MCF 10A (cell line): Measurements from ENCODE around the gene TLX2. TPM values are rescaled to one million over a fixed set of nuclear protein-coding genes. Genes with fewer than 3 reads are reported as not detected.
"Not testable (repeated sequence)": the region's sequence is repeated elsewhere in the genome, so short reads cannot be mapped to it uniquely, and the experiment has no call there.

Experiments
- Bru-seq: library from RNA; stranded (reverse); fragments of 400-500 nt; gene quantifications from one replicate; lab custom pipeline; 2021; lab: Mats Ljungman, UMichigan
- BruChase-seq, 2 experiments: library from RNA; stranded (reverse); fragments of 400-500 nt; gene quantifications; one replicate each; lab custom pipeline; 2021; lab: Mats Ljungman, UMichigan
- BruUV-seq: library from RNA; stranded (reverse); fragments of 400-500 nt; replicated peaks from 2 replicates; lab custom pipeline; 2021; lab: Mats Ljungman, UMichigan
- CTCF ChIA-PET: fragments of 300-600 bp; sonication (Branson Sonifier 250); formaldehyde crosslinking; extraction: SDS; loops from one replicate; lab custom pipeline; 2021; ENCODE audit warnings: antibody characterized with exemption, inconsistent platforms; lab: Yijun Ruan, JAX
- POLR2A ChIA-PET: fragments of 300-600, 350-650 bp; sonication (Branson Sonifier 250); formaldehyde crosslinking; extraction: SDS; loops from one replicate; lab custom pipeline; 2020; ENCODE audit warnings: antibody characterized with exemption, inconsistent platforms; lab: Yijun Ruan, JAX
- DNase-seq: peaks from one replicate; pipeline ENCODE4 v3.0.0-alpha.2; 2018; ENCODE audit not compliant: unreplicated experiment
- H3K27ac Mint-ChIP-seq: one replicate; pipeline ENCODE4 v1.8.0; 2022; ENCODE audit warnings: mild to moderate bottlenecking, low read depth, mixed read lengths; ENCODE audit not compliant: unreplicated experiment
- H3K27me3 Mint-ChIP-seq: one replicate; pipeline ENCODE4 v1.8.0; 2022; ENCODE audit warnings: mixed read lengths; ENCODE audit not compliant: insufficient read depth, unreplicated experiment
- H3K36me3 Mint-ChIP-seq: one replicate; pipeline ENCODE4 v1.8.0; 2022; ENCODE audit warnings: mild to moderate bottlenecking, moderate library complexity, mixed read lengths; ENCODE audit not compliant: insufficient read depth, unreplicated experiment
- H3K4me1 Mint-ChIP-seq: one replicate; pipeline ENCODE4 v1.8.0; 2022; ENCODE audit warnings: mixed read lengths; ENCODE audit not compliant: insufficient read depth, unreplicated experiment
- H3K4me3 Mint-ChIP-seq: one replicate; pipeline ENCODE4 v1.8.0; 2022; ENCODE audit warnings: mild to moderate bottlenecking, moderate library complexity, mixed read lengths; ENCODE audit not compliant: unreplicated experiment
- H3K9me3 Mint-ChIP-seq: one replicate; pipeline ENCODE4 v1.8.0; 2022; ENCODE audit warnings: mixed read lengths; ENCODE audit not compliant: unreplicated experiment
- CTCF ChIP-seq: fragments of 200-600 bp; IDR thresholded peaks from one replicate; pipeline ENCODE4 v1.8.0; 2022; ENCODE audit warnings: antibody characterized with exemption, mild to moderate bottlenecking; ENCODE audit not compliant: unreplicated experiment
- intact Hi-C: fragments of 100-400 bp; cut with micrococcal nuclease; formaldehyde crosslinking; loops from 2 replicates; pipeline ENCODE4 v1.14.1; 2022
- long read RNA-seq: library from polyadenylated mRNA; stranded (forward); transcript quantifications from one replicate; pipeline ENCODE4 v2.0.0, GENCODE V29; 2022
- total RNA-seq: library from RNA; stranded (reverse); gene quantifications from 2 replicates; pipeline ENCODE4 v1.2.3, GENCODE V29; 2022

Gene TLX2
- not detected in 2 replicates for total RNA-seq
- not detected for Bru-seq, nascent RNA
- BruChase-seq, experiment 1, labeled RNA remaining after a 6-hour chase: percentile 24 among the genes with signal in this experiment
- BruChase-seq, experiment 2, labeled RNA remaining after a 2-hour chase: not detected
- long read RNA-seq, partial matches to known transcripts: 0 of 1 reads
- long read RNA-seq, other reads (novel, unspliced or antisense): 1 of 1 reads

- CTCF ChIA-PET: interaction anchor here (0.5 kb wide), 1 partner anchor 166 kb away, joined by 3 read pairs; no protein-coding TSS in a partner anchor
- H3K4me3 Mint-ChIP-seq: no peak within 1 kb of the TSS
- POLR2A ChIA-PET: no interaction called here
- intact Hi-C loops: no loop called here
- H3K9me3 Mint-ChIP-seq: no peaks in the 10 kb centered on the region
- no TSS peak for BruUV-seq
- no peak within 1 kb of the TSS for H3K27ac Mint-ChIP-seq
- no peak for TF ChIP-seq CTCF
- DNase-seq: no peak
- H3K27me3 Mint-ChIP-seq: peaks cover 11% of the 10 kb centered on the region
- H3K36me3 Mint-ChIP-seq: no peaks in the 10 kb centered on the region
- H3K4me1 Mint-ChIP-seq: no peaks in the 10 kb centered on the region
Observed at GRCh38 chr2:74514368-74515270, at the start of gene TLX2. Gene TLX2, plus strand, starts transcription at chr2:74514450. Its CDS starts 357 bp downstream, at chr2:74514807.

DNA sequence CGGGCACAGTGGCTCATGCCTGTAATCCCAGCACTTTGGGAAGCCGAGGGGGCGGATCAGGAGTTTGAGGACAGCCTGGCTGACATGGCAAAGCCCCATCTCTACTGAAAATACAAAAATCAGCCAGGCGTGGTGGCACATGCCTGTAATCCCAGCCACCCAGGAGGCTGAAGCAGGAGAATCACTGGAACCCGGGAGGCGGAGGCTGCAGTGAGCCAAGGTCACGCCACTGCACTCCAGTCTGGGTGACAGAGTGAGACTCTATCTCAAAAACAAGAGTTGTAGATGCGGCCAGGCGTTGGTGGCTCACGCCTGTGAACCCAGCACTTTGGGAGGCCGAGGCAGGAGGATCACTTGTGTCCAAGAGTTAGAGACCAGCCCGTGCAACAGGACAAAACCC is 43.5 kb upstream of the TLX2 start:
- H3K27me3 Mint-ChIP-seq, BruUV-seq, H3K27ac Mint-ChIP-seq, H3K4me1 Mint-ChIP-seq, DNase-seq, intact Hi-C loops, H3K9me3 Mint-ChIP-seq: not testable (repeated sequence)
- H3K4me3 Mint-ChIP-seq: peak overlapping the region; percentile 58
- POLR2A ChIA-PET: interaction anchor here (1.1 to 5.7 kb wide), 3 partner anchors 11 to 61 kb away, joined by 3 to 84 read pairs (median 54); partner anchors contain the start of genes CCDC142, INO80B, TTC31 and WBP1
- CTCF ChIA-PET: interaction anchor here (0.6 kb wide), 1 partner anchor 9 kb away, joined by 5 read pairs; no protein-coding TSS in a partner anchor
- H3K36me3 Mint-ChIP-seq: peaks cover 30% of the 10 kb centered on the region

DNA sequence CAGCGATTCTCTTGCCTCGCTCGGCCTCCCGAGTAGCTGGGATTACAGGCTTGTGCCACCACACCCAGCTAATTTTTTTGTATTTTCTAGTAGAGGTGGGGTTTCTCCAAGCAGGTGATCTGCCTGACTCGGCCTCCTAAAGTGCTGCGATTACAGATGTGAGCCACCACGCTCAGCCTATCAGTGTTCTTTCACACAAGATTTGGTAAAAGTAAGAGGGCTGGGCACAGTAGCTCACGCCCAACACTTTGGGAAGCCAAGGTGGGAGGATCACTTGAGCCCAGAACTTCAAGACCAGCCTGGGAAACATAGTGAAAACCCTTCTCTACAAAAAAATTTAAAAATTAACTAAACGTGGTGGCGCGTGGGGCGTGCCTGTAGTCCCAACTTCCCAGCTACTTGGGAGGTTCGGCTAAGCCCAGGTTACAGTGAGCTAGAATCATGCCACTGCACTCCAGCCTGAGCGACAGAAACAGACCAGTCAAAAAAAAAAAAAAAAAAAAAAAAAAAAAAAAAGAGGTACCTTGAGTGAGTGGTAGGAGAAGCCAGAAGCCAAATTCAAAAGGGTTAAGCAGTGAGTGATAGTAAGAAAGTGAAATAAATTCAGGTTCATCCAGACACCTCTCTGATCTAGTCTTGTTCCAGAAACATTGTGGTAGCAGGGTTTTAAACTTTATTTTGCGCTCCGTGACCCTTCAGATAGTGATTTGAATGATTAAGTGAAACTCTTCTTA is 42.8 kb upstream of the TLX2 start:
- ChIA-PET CTCF (interaction anchor here (0.6 to 0.7 kb wide), 4 partner anchors 10 to 123 kb away, joined by 3 to 5 read pairs (median 4); partner anchors contain the start of gene INO80B), POLR2A (interaction anchor here (1.1 to 5.7 kb wide), 6 partner anchors 11 to 61 kb away, joined by 3 to 84 read pairs (median 7); partner anchors contain the start of genes CCDC142, INO80B, TTC31 and WBP1)
- peaks cover 30% of the 10 kb centered on the region for H3K36me3 Mint-ChIP-seq
- DNase-seq: no peak
- H3K27me3 Mint-ChIP-seq: no peaks in the 10 kb centered on the region
- H3K9me3 Mint-ChIP-seq: no peaks in the 10 kb centered on the region
- H3K4me1 Mint-ChIP-seq: peaks cover 8% of the 10 kb centered on the region
- TF ChIP-seq CTCF: no peak
- H3K27ac Mint-ChIP-seq: peak overlapping the region; percentile 97
- no TSS peak for BruUV-seq
- H3K4me3 Mint-ChIP-seq: peak overlapping the region; percentile 94
- intact Hi-C loops: no loop called here
